OCI-LY1 (cell line): ENCODE measurements around the gene HSPB9.

Experiments
- H2AFZ ChIP-seq: fragments of 200-600 bp; sonication (generic), shearing (Covaris generic); 2 replicates; pipeline ENCODE4 v1.6.0; 2014; ENCODE audit warnings: antibody characterized with exemption, mild to moderate bottlenecking, low read length
- H3F3A ChIP-seq: fragments of 200-600 bp; sonication (generic), shearing (Covaris generic); 2 replicates; pipeline ENCODE4 v1.6.0; 2014; ENCODE audit warnings: mild to moderate bottlenecking, antibody characterized with exemption, low read length, moderate library complexity; ENCODE audit not compliant: insufficient read depth
- H3K27ac ChIP-seq: fragments of 200-600 bp; sonication (generic); 2 replicates; pipeline ENCODE4 v1.5.1; 2014; ENCODE audit warnings: low read length, mixed run types, mild to moderate bottlenecking, low read depth; ENCODE audit not compliant: poor library complexity, severe bottlenecking
- H3K27me3 ChIP-seq: fragments of 200-600 bp; sonication (generic); 2 replicates; pipeline ENCODE4 v1.6.0; 2014; ENCODE audit warnings: antibody characterized with exemption, mild to moderate bottlenecking, low read length, moderate library complexity; ENCODE audit not compliant: insufficient read depth
- H3K36me3 ChIP-seq: fragments of 200-600 bp; sonication (generic); 2 replicates; pipeline ENCODE4 v1.6.1; 2014; ENCODE audit warnings: mild to moderate bottlenecking, antibody characterized with exemption, low read length, moderate library complexity, mixed read lengths; ENCODE audit not compliant: insufficient read depth
- H3K4me1 ChIP-seq: fragments of 200-600 bp; sonication (generic); 2 replicates; pipeline ENCODE4 v1.5.1; 2014; ENCODE audit warnings: mild to moderate bottlenecking, low read length, moderate library complexity; ENCODE audit not compliant: insufficient read depth, severe bottlenecking
- H3K4me2 ChIP-seq: fragments of 200-600 bp; sonication (generic), shearing (Covaris generic); 2 replicates; pipeline ENCODE4 v1.6.1; 2014; ENCODE audit warnings: low read length
- H3K4me3 ChIP-seq: fragments of 200-600 bp; sonication (generic); 2 replicates; pipeline ENCODE4 v1.5.1; 2014; ENCODE audit warnings: low read length, low read depth, mild to moderate bottlenecking, mixed read lengths; ENCODE audit not compliant: poor library complexity, severe bottlenecking
- H3K79me2 ChIP-seq: fragments of 200-600 bp; shearing (Covaris generic); 2 replicates; pipeline ENCODE4 v1.6.1; 2016; ENCODE audit warnings: mixed run types, low read length, mixed read lengths; ENCODE audit not compliant: insufficient read depth
- H3K9ac ChIP-seq: fragments of 200-600 bp; sonication (generic), shearing (Covaris generic); 2 replicates; pipeline ENCODE4 v1.6.1; 2014; ENCODE audit warnings: mild to moderate bottlenecking, low read length, mixed read lengths
- H3K9me2 ChIP-seq: fragments of 200-600 bp; sonication (generic), shearing (Covaris generic); 2 replicates; pipeline ENCODE4 v1.6.1; 2014; ENCODE audit warnings: low read depth, mild to moderate bottlenecking, low read length, mixed read lengths
- H3K9me3 ChIP-seq: fragments of 200-600 bp; shearing (Covaris generic); 2 replicates; pipeline ENCODE4 v1.6.1; 2014; ENCODE audit warnings: low read length, mixed read lengths
- H4K20me1 ChIP-seq: fragments of 200-600 bp; sonication (generic), shearing (Covaris generic); 2 replicates; pipeline ENCODE4 v1.6.0; 2016; ENCODE audit warnings: mild to moderate bottlenecking, low read length; ENCODE audit not compliant: insufficient read depth
- EZH2 ChIP-seq: fragments of 200-600 bp; sonication (generic), shearing (Covaris generic); IDR thresholded peaks from 2 replicates; pipeline ENCODE4 v1.8.0; 2017; ENCODE audit warnings: borderline replicate concordance, mixed run types, mild to moderate bottlenecking, antibody characterized with exemption, low read length, moderate library complexity, mixed read lengths
- TF ChIP-seq, protein P1 (sequence below): fragments of 200-600 bp; sonication (generic), shearing (Covaris generic); IDR thresholded peaks from 2 replicates; pipeline ENCODE4 v1.5.1; 2017; ENCODE audit warnings: mild to moderate bottlenecking, antibody characterized with exemption, low read length, moderate library complexity, mixed read lengths

Gene HSPB9

DNA sequence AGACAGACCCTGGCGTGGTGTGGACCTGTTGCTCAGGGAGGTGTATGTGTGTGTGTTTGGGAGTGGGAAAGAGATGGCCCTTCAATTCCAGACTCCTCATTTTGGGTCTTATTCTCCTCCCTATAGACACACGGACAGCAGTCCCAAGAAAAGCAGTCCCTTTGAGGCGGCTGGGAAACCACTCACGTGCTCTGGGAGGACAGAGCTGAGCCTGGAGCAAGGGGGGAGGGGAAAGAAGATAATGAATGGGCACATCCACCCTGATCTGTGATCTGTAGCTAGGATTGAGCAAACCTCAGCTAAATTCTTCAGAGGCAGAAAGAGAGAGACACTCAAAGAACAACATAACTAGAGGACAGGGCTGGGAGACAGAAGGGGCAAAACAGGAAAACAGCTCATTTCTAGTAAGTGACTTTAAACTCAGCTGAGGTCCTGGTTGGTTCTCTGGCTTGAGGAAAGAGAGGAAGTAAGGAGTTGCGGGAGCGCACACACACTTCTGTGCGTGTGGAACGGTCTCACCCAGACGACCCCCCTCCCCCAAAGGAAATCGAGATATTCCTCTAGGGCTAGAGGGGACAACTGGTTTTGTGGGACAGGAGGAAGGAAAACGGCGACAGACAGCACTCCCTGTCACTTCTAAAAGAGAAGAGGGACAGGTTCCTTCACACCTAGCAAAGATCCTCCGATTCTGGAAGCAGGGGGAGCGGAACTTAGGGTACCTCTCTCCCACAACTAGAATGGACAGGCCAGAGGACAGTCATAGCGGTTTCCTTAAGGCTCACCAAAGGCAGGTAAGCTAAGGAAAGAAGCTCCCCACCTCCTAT, 31.5 kb downstream of the HSPB9 start:
- Histone ChIP-seq H3F3A (no peaks in the 10 kb centered on the region), H3K9me2 (no peaks in the 10 kb centered on the region), H4K20me1 (no peaks in the 10 kb centered on the region), H3K4me3 (peak overlapping the region; percentile 90), H3K36me3 (peaks cover 14% of the 10 kb centered on the region; the same call in 1 of the 2 replicates), H3K9ac (peak overlapping the region; percentile 92), H3K4me2 (peak overlapping the region; percentile 79), H3K9me3 (no peaks in the 10 kb centered on the region), H3K4me1 (peaks cover 28% of the 10 kb centered on the region), H3K79me2 (peaks cover 37% of the 10 kb centered on the region), H3K27me3 (no peaks in the 10 kb centered on the region), H2AFZ (no peak overlapping the region), H3K27ac (peak overlapping the region; percentile 19)
- TF ChIP-seq, protein P1, sequence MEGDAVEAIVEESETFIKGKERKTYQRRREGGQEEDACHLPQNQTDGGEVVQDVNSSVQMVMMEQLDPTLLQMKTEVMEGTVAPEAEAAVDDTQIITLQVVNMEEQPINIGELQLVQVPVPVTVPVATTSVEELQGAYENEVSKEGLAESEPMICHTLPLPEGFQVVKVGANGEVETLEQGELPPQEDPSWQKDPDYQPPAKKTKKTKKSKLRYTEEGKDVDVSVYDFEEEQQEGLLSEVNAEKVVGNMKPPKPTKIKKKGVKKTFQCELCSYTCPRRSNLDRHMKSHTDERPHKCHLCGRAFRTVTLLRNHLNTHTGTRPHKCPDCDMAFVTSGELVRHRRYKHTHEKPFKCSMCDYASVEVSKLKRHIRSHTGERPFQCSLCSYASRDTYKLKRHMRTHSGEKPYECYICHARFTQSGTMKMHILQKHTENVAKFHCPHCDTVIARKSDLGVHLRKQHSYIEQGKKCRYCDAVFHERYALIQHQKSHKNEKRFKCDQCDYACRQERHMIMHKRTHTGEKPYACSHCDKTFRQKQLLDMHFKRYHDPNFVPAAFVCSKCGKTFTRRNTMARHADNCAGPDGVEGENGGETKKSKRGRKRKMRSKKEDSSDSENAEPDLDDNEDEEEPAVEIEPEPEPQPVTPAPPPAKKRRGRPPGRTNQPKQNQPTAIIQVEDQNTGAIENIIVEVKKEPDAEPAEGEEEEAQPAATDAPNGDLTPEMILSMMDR = no peak
- TF ChIP-seq EZH2 = no peak

DNA sequence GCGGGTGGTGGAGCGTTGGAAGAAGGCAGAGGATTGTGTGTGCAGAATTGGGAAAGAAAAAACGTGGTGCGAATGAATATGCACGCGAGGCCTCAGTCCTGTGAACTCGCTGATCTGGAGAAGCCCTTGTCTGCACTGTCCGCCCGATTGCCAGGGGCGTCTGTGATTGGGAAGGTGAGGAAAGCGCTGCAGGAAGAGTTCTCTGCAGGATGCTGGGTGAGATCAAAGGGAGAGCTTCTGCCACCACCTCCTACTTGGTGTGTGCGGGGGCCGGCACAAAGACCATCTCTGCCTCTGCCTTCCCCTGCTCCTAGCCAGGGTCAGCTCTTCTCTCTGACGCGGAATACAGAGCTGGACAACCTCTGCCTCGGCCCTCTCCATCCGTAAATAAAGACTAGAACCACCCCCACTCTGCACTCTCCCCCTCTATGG, 33.0 kb downstream of the HSPB9 start:
- Histone ChIP-seq H3K4me1 (peaks cover 28% of the 10 kb centered on the region), H3K4me2 (no peak overlapping the region; the same call in 1 of the 2 replicates), H4K20me1 (no peaks in the 10 kb centered on the region), H3K27ac (no peak overlapping the region), H3K27me3 (no peaks in the 10 kb centered on the region), H2AFZ (no peak overlapping the region), H3K79me2 (peaks cover 32% of the 10 kb centered on the region), H3K4me3 (peak overlapping the region; percentile 90), H3K9ac (no peak overlapping the region), H3K9me3 (no peaks in the 10 kb centered on the region), H3K36me3 (peaks cover 9% of the 10 kb centered on the region; the same call in 1 of the 2 replicates), H3F3A (no peaks in the 10 kb centered on the region), H3K9me2 (no peaks in the 10 kb centered on the region)
- TF ChIP-seq EZH2 = no peak
- TF ChIP-seq, protein P1 = no peak

DNA sequence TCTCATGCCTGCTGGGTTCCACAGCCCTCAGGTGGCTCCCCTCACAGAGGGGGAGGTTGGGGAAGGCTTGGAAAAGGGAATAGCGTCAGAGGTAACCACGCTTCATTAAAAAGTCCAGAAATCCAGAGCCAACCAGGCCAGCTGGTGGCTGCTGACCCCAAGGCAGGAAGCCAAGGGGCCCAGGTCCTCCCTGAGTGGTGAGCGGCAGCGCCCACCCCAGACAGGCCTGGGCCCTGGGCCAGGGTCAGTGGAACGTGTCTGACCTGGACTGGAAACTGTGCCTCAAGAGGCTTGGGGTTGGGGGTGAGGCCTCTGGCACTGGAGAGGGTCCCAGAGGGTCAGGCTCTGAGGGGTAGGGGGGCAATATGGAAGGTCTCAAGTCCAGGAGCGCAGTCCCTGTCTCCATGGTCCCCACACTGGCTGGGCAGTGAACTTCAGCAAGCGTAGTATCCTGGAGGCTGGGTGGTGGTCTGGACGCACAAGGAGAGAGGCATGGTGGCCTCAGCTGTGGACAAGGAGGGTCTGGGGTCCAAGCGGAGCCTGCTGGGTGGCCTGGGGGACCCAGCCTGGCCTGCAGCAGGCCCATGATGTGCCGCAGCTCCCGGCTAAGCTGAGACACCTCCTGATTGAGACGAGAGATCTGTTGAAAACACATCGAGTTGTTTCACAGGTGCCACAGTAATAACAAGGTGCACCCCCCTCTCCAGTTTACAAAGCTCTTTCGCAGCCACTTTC, 37.4 kb downstream of the HSPB9 start:
- H3K9me2 ChIP-seq = no peaks in the 10 kb centered on the region
- no peak overlapping the region for H3K4me2 ChIP-seq
- H4K20me1 ChIP-seq = no peaks in the 10 kb centered on the region
- H3K36me3 ChIP-seq = no peaks in the 10 kb centered on the region
- no peak overlapping the region for H3K4me3 ChIP-seq
- no peak for TF ChIP-seq EZH2
- TF ChIP-seq, protein P1 = no peak
- H2AFZ ChIP-seq = no peak overlapping the region
- no peaks in the 10 kb centered on the region for H3F3A ChIP-seq
- no peaks in the 10 kb centered on the region for H3K79me2 ChIP-seq
- H3K9ac ChIP-seq = no peak overlapping the region
- H3K27me3 ChIP-seq = no peaks in the 10 kb centered on the region
- no peaks in the 10 kb centered on the region for H3K4me1 ChIP-seq
- no peaks in the 10 kb centered on the region for H3K9me3 ChIP-seq
- no peak overlapping the region for H3K27ac ChIP-seq
